NCI-H2227 (cell line): Measurements from ENCODE around the gene HERC2.

Experiments used
- DNase-seq: peaks from one replicate; lab custom pipeline; 2025; ENCODE audit not compliant: unreplicated experiment; lab: John Stamatoyannopoulos, UW

Gene HERC2

DNA sequence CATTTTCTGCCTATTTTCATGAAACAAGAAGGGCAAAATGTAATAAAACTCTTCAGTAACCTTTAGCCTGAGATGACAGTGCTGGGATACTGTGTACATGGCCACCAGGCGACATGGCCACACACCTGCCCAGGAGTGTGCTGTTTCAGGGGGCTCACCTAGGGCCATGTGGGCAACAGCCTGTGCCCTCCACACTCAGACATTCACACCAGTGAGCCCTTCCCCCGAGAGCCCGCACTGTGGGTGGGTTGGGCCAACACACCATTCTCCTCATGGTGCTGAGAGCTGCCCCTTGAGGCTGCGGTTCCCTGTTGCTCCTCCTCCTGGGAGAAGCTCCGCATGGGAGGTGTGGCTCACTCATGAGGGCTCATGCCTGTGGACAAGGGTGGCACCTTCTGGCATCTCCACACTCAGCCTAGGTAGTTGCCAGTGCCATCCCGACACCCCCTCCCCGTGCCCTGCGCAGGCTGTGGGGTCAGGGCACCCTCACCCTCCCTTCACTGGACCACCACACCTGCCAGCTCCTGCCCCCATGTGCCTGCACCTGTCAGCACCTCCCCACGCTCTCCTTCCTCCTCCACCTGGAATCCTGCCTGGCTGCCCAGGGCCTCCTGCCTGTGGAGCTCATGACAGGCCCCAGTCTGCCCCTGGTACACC is 242.5 kb downstream of the HERC2 start:
- DNase-seq = no peak

DNA sequence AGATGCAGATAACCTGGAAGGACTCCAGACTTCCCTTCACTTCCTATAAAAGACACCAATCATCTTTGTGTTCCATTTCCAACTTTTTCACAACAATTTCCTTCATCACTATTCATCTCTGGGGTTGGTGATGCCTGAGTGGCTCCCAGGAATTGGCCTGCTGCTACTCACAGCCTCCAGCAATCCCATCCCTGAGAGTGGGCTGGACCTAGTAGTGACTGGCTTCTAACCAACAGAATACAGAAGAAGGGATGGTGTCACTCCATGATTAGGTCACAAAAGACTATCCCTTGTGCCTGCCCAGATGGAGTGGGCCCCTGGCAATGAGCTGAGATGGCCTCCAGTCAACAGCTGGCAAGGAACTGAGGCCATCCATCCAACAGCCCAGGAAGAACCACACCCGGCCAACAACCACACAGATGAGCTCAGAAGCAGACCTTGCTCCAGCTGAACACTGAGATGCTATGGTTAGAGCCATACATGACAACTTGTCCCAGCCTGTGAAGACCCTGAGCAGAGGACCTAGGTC is 243.7 kb downstream of the HERC2 start:
- no peak for DNase-seq

DNA sequence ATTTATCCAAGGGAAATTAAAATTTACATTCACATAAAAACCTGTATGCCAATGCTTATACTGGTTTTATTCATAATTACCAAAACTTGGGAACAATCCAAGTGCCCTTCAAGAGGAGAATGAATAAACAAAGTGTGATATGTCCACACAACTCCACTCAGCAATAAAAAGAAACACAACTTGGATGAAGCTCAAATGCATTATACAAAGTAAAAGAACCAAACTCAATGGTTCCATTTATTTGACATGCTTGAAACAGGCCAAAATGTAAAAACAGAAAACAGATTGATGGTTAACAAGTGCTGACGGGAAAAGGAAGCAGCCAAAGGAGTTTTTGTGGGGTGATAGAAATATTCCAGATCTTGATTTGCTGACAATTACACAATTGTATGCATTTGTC is 246.4 kb downstream of the HERC2 start:
- DNase-seq = no peak

GRCh38 chr15:28068930-28069329 is 253.0 kb downstream of the HERC2 start:
- DNase-seq = no peak

GRCh38 chr15:28066231-28066630 is 255.7 kb downstream of the HERC2 start:
- DNase-seq = no peak
